Activated T-helper 1 cell treated with anti-CD3 and anti-CD28 coated beads, Interleukin-12 subunit alpha, Interleukin-12 subunit beta, Interleukin-2, Interleukin-4 antibody, amounts not matched to agents 30 ng/mL and 10 ng/mL and 1 ng/mL, durations not matched to agents 14 hours and 24 hours and 36 hours (primary cell): Measurements from ENCODE around the gene NDC1. TPM values are rescaled to one million over a fixed set of nuclear protein-coding genes. Genes with fewer than 3 reads are reported as not detected.

Experiments
- DNase-seq: peaks from one replicate; pipeline ENCODE4 v3.0.0; 2021; ENCODE audit warnings: low spot score
- H3K27ac Mint-ChIP-seq: one replicate; pipeline ENCODE4 v1.8.0; 2021; ENCODE audit warnings: mild to moderate bottlenecking, mixed read lengths
- H3K27me3 Mint-ChIP-seq: one replicate; pipeline ENCODE4 v1.8.0; 2022; ENCODE audit warnings: mild to moderate bottlenecking, moderate library complexity, mixed read lengths; ENCODE audit not compliant: insufficient read depth
- H3K36me3 Mint-ChIP-seq: one replicate; pipeline ENCODE4 v1.8.0; 2021; ENCODE audit warnings: low read depth, mixed read lengths
- H3K4me1 Mint-ChIP-seq: one replicate; pipeline ENCODE4 v1.8.0; 2021; ENCODE audit warnings: low read depth, mixed read lengths
- H3K4me3 Mint-ChIP-seq: one replicate; pipeline ENCODE4 v1.8.0; 2021; ENCODE audit warnings: mild to moderate bottlenecking, moderate library complexity, mixed read lengths
- H3K9me3 Mint-ChIP-seq: one replicate; pipeline ENCODE4 v1.8.0; 2021; ENCODE audit warnings: mixed read lengths
- intact Hi-C: fragments of 100-400 bp; cut with micrococcal nuclease; formaldehyde crosslinking; loops from one replicate; pipeline ENCODE4 v1.15.1; 2024
- total RNA-seq: library from RNA; stranded (reverse); gene quantifications from 2 replicates; pipeline ENCODE4 v1.2.3, GENCODE V29; 2022

Gene NDC1
- total RNA-seq, 1 donor from 2014 or later = 33.2 TPM

- no peak for DNase-seq
- H3K27ac Mint-ChIP-seq = no peak overlapping the region
- no peaks in the 10 kb centered on the region for H3K9me3 Mint-ChIP-seq
- H3K27me3 Mint-ChIP-seq = peaks cover 13% of the 10 kb centered on the region
- intact Hi-C loops = no loop called here
- no peaks in the 10 kb centered on the region for H3K4me1 Mint-ChIP-seq
- H3K4me3 Mint-ChIP-seq = no peak overlapping the region
- no peaks in the 10 kb centered on the region for H3K36me3 Mint-ChIP-seq
Measured at GRCh38 chr1:53725238-53725689, 112.8 kb downstream of the NDC1 start.

GRCh38 chr1:53722025-53722424, 116.1 kb downstream of the NDC1 start:
- no peaks in the 10 kb centered on the region for H3K36me3 Mint-ChIP-seq
- H3K27ac Mint-ChIP-seq = no peak overlapping the region
- intact Hi-C loops = no loop called here
- no peaks in the 10 kb centered on the region for H3K9me3 Mint-ChIP-seq
- no peaks in the 10 kb centered on the region for H3K4me1 Mint-ChIP-seq
- peaks cover 20% of the 10 kb centered on the region for H3K27me3 Mint-ChIP-seq
- no peak overlapping the region for H3K4me3 Mint-ChIP-seq
- no peak for DNase-seq

DNA sequence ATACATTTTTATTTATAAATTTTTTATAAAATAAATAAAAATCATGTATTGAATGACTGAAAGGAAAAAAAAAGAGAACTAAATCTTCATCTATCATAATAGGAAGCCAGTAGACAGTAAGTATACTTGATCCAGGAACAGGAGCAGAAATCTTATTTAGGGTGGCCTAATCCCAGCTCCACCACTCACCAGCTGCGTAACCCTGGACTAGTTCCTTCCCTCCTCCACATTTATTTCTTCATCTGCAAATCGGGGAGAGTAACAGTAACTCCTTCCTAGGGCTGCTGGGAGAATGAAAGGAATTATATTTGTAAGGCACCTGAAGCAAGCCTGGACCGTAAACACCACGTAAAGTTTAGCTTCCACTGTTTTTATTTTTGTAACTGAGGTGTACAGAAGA, 117.0 kb downstream of the NDC1 start:
- H3K4me1 Mint-ChIP-seq = no peaks in the 10 kb centered on the region
- no peak overlapping the region for H3K27ac Mint-ChIP-seq
- H3K36me3 Mint-ChIP-seq = no peaks in the 10 kb centered on the region
- intact Hi-C loops = no loop called here
- DNase-seq = no peak
- no peaks in the 10 kb centered on the region for H3K9me3 Mint-ChIP-seq
- no peak overlapping the region for H3K4me3 Mint-ChIP-seq
- peaks cover 20% of the 10 kb centered on the region for H3K27me3 Mint-ChIP-seq

DNA sequence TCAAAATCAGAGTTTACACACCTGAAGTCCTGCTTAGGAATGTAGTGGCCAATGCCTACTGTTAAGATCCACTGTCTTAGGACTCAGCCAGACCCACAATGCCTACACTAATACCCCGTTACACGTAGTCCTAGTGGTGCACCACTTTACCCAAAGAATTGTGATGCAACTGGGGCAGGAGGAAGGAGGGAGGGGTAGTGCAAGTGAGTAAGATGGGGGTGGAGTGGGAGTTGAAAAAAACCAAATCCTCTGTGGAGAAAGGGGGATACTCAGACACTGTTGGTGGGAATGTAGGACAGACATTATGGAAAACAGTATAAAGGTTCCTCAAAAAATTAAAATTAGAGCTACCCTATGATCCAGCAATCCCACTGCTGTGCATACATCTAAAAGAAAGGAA, 118.6 kb downstream of the NDC1 start:
- no peak for DNase-seq
- H3K4me3 Mint-ChIP-seq = no peak overlapping the region
- H3K36me3 Mint-ChIP-seq = no peaks in the 10 kb centered on the region
- no peaks in the 10 kb centered on the region for H3K4me1 Mint-ChIP-seq
- intact Hi-C loops = no loop called here
- no peak overlapping the region for H3K27ac Mint-ChIP-seq
- H3K9me3 Mint-ChIP-seq = no peaks in the 10 kb centered on the region
- peaks cover 13% of the 10 kb centered on the region for H3K27me3 Mint-ChIP-seq

GRCh38 chr1:53718443-53718842, 119.7 kb downstream of the NDC1 start:
- no peak overlapping the region for H3K27ac Mint-ChIP-seq
- DNase-seq = no peak
- no peaks in the 10 kb centered on the region for H3K36me3 Mint-ChIP-seq
- no peaks in the 10 kb centered on the region for H3K4me1 Mint-ChIP-seq
- H3K4me3 Mint-ChIP-seq = no peak overlapping the region
- peaks cover 10% of the 10 kb centered on the region for H3K27me3 Mint-ChIP-seq
- H3K9me3 Mint-ChIP-seq = no peaks in the 10 kb centered on the region
- intact Hi-C loops = no loop called here

DNA sequence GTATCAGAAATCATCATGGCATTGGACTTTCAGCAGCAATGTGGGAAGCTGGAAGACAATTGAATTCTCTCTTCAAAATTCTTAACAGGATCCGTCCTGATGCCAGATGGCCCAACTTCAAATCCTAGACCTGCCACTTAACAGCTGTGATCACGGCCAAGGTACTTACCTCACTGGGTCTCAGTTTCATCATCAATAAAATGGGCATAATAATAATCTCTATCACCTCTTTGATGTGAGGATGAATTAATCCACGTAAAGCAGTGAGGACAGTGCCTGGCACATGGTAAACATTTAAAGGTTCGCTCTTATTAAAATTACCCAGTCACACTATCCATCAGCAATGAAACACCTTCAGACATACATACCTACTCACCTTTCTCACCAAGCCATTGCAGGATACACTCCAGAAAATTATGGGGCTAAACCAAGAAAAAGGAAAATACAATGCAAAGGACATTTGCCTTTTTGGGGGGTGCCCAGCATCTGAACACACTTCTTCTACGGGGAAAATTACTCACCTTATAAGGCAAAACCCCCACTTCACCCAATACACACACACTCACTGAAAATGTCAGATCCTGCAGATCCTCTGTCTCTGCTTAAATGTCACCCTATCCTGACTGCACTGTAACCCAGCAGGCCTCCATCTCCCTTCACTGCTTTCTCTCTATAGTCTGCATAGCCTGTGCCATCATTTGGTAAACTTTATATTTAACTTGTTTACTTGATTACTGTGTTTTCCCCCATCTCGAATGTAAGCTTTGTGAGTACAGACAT, 120.9 kb downstream of the NDC1 start:
- H3K36me3 Mint-ChIP-seq = no peaks in the 10 kb centered on the region
- H3K4me3 Mint-ChIP-seq = no peak overlapping the region
- intact Hi-C loops = no loop called here
- peaks cover 10% of the 10 kb centered on the region for H3K27me3 Mint-ChIP-seq
- H3K4me1 Mint-ChIP-seq = no peaks in the 10 kb centered on the region
- no peak overlapping the region for H3K27ac Mint-ChIP-seq
- DNase-seq = no peak
- H3K9me3 Mint-ChIP-seq = no peaks in the 10 kb centered on the region

DNA sequence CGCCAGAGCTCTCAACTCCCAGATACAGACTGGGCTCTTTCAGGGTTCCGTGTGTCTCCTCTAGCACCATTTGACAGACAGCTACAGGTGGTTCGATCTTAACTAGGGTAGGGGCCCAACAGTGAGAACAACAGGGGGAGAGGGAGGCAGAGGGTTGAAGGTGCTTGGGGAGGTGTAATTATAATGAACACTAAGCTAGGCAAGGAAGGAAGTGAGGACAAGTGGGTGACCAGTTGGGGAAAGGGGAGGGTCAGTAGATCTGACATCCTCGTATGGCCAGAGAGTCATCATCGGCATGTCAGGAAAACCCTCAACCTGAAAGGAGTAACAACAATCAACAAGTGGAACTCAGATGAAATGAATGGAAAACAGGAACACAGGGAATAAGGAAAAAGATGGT, 121.9 kb downstream of the NDC1 start:
- no peak overlapping the region for H3K4me3 Mint-ChIP-seq
- intact Hi-C loops = no loop called here

DNA sequence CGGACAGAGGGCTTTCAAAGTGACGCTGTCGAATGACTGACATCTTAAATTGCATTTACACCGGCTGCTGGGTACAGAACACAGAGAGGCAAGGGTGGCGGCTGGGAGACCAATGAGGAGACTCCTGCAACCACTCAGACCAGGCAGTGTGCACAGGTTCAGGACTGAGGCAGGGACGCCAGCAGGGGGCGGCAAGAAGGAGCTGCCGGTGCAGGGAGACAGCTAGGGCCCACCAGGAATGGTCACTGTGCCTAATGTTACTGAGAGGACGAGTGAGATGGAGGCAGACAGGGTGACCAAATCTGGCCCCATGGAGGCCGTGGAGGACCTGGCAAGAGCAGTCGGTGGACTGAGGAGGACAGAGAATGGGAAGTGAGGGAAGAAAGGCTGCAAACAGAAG, 122.6 kb downstream of the NDC1 start:
- Mint-ChIP-seq H3K4me1 (no peaks in the 10 kb centered on the region), H3K27me3 (peaks cover 11% of the 10 kb centered on the region), H3K27ac (no peak overlapping the region), H3K9me3 (no peaks in the 10 kb centered on the region), H3K4me3 (no peak overlapping the region), H3K36me3 (no peaks in the 10 kb centered on the region)
- DNase-seq = no peak
- intact Hi-C loops = no loop called here

More for the DNA sequence above, 121.9 kb downstream of the NDC1 start:
- no peaks in the 10 kb centered on the region for H3K36me3 Mint-ChIP-seq
- no peak for DNase-seq
- H3K27ac Mint-ChIP-seq = no peak overlapping the region
- H3K9me3 Mint-ChIP-seq = no peaks in the 10 kb centered on the region
- H3K4me1 Mint-ChIP-seq = no peaks in the 10 kb centered on the region
- H3K27me3 Mint-ChIP-seq = peaks cover 11% of the 10 kb centered on the region

Other genes starting within 250 kb of the NDC1 start
- gene GLIS1, start 99.1 kb downstream of the NDC1 start, total RNA-seq = 0.05 TPM in 1 of 2 replicates, not detected in the other
- 14.7 and 15.2 TPM in 2 replicates for gene YIPF1, start 51.5 kb upstream of the NDC1 start, total RNA-seq
- not detected in 2 replicates for gene DIO1, start 55.9 kb upstream of the NDC1 start, total RNA-seq
- 50.2 and 52.6 TPM in 2 replicates for gene IFT25, start 107.4 kb upstream of the NDC1 start, total RNA-seq
- gene LRRC42, start 108.1 kb upstream of the NDC1 start, total RNA-seq = 30.7 and 32.8 TPM in 2 replicates
- not detected in 2 replicates for gene LDLRAD1, start 179.9 kb upstream of the NDC1 start, total RNA-seq
- gene TMEM59, start 214.9 kb upstream of the NDC1 start, total RNA-seq = 119 and 133 TPM in 2 replicates
- gene TCEANC2, start 215.3 kb upstream of the NDC1 start, total RNA-seq = 11.8 and 12.0 TPM in 2 replicates